H1 (cell line): Measurements from ENCODE around the gene MAP4K1. TPM values are rescaled to one million over a fixed set of nuclear protein-coding genes. Genes with fewer than 3 reads are reported as not detected.

Experiments used
- CTCF ChIA-PET: fragments of 300-600 bp; sonication (Branson Sonifier 250); formaldehyde crosslinking; loops from one replicate; lab custom pipeline; 2021; ENCODE audit not compliant: partially characterized antibody; lab: Charles Lee
- POLR2A ChIA-PET: fragments of 300-600 bp; sonication (Branson Sonifier 250); formaldehyde crosslinking; loops from one replicate; lab custom pipeline; 2021; ENCODE audit warnings: inconsistent platforms; ENCODE audit not compliant: partially characterized antibody; lab: Charles Lee
- DNase-seq, 2 experiments: peaks; one replicate each; pipeline versions ENCODE4 v3.0.0 to v3.0.0-alpha.2; 2010 to 2022; ENCODE audit warnings: low spot score in 2 of 2, low read depth in 1 of 2, mixed read lengths in 1 of 2
- FAIRE-seq: peaks from 2 replicates; lab custom pipeline; 2011; peaks lifted over from hg19 to GRCh38; lab: Jason Lieb, UNC
- H2AFZ ChIP-seq: 2 replicates; pipeline ENCODE4 v1.8.1; 2012; ENCODE audit warnings: low read length, inconsistent platforms
- H2AK5ac ChIP-seq: 2 replicates; pipeline ENCODE4 v1.6.1; 2013; ENCODE audit warnings: low read depth, low read length
- H2BK120ac ChIP-seq: replicated peaks from 2 replicates; pipeline ENCODE3; 2013; ENCODE audit warnings: low read depth, low read length, inconsistent platforms
- H2BK12ac ChIP-seq: 2 replicates; pipeline ENCODE4 v1.6.1; 2013; ENCODE audit warnings: low read depth, low read length
- H2BK15ac ChIP-seq: 2 replicates; pipeline ENCODE4 v1.6.1; 2013; ENCODE audit warnings: low read length
- H2BK20ac ChIP-seq: 2 replicates; pipeline ENCODE4 v1.6.1; 2013; ENCODE audit warnings: low read length
- H2BK5ac ChIP-seq: 2 replicates; pipeline ENCODE4 v1.6.1; 2013; ENCODE audit warnings: low read depth, low read length
- H3K14ac ChIP-seq: 2 replicates; pipeline ENCODE4 v1.6.1; 2013; ENCODE audit warnings: inconsistent platforms; ENCODE audit not compliant: insufficient read length
- H3K18ac ChIP-seq: 2 replicates; pipeline ENCODE4 v1.6.1; 2013; ENCODE audit warnings: low read length; ENCODE audit errors: extremely low read depth
- H3K23ac ChIP-seq: 2 replicates; pipeline ENCODE4 v1.6.1; 2013; ENCODE audit warnings: inconsistent platforms; ENCODE audit not compliant: insufficient read length
- H3K23me2 ChIP-seq: 2 replicates; pipeline ENCODE4 v1.6.1; 2013; ENCODE audit warnings: low read depth, low read length
- H3K27ac ChIP-seq: 2 replicates; pipeline ENCODE4 v1.6.1; 2011; ENCODE audit warnings: low read depth, low read length, inconsistent platforms
- H3K27me3 ChIP-seq, 4 experiments: replicated peaks in 1 of 4; 1 replicate in 1 of 4; 2 replicates in 3 of 4; pipeline versions ENCODE4 v1.6.1 to v1.8.1; 2011 to 2013; ENCODE audit warnings: low read length in 3 of 4, mild to moderate bottlenecking in 3 of 4, inconsistent platforms in 2 of 4, mixed read lengths in 2 of 4, moderate library complexity in 1 of 4; ENCODE audit not compliant: control insufficient read depth in 3 of 4, insufficient read depth in 3 of 4; ENCODE audit errors: extremely low read depth in 1 of 4
- H3K36me3 ChIP-seq, 4 experiments: 2 replicates each; pipeline versions ENCODE4 v1.6.1 to v1.8.1; 2011 to 2013; ENCODE audit warnings: mild to moderate bottlenecking in 4 of 4, low read length in 3 of 4, moderate library complexity in 2 of 4, control low read depth in 1 of 4, inconsistent platforms in 1 of 4; ENCODE audit not compliant: insufficient read depth in 4 of 4, control insufficient read depth in 2 of 4
- H3K4ac ChIP-seq: replicated peaks from 2 replicates; pipeline ENCODE3; 2013; ENCODE audit warnings: low read length, low read depth, mixed read lengths, inconsistent platforms; ENCODE audit not compliant: insufficient read length
- H3K4me1 ChIP-seq, 4 experiments: replicated peaks in 1 of 4; 1 replicate in 1 of 4; 2 replicates in 3 of 4; pipeline versions ENCODE4 v1.6.1 to v1.8.1; 2011 to 2013; ENCODE audit warnings: low read length in 3 of 4, inconsistent platforms in 2 of 4, mixed read lengths in 1 of 4; ENCODE audit not compliant: insufficient read depth in 4 of 4, control insufficient read depth in 3 of 4
- H3K4me2 ChIP-seq, 2 experiments: 2 replicates each; pipeline versions ENCODE4 v1.6.1 to v1.8.1; 2011 to 2013; ENCODE audit warnings: low read depth in 2 of 2, low read length in 2 of 2, control low read depth in 1 of 2, inconsistent platforms in 1 of 2, mild to moderate bottlenecking in 1 of 2; ENCODE audit not compliant: insufficient read depth in 1 of 2
- H3K4me3 ChIP-seq, 4 experiments: fragments of 200-600, 300-600 bp in 1 of 4; sonication (generic), shearing (Covaris generic), sonication (Bioruptor Twin) in 1 of 4; 2 replicates each; pipeline versions ENCODE4 v1.5.1 to v1.8.1; 2011 to 2016; ENCODE audit warnings: low read length in 4 of 4, low read depth in 3 of 4, control low read depth in 2 of 4, inconsistent platforms in 2 of 4, mild to moderate bottlenecking in 2 of 4, mixed read lengths in 1 of 4, moderate library complexity in 1 of 4; ENCODE audit not compliant: insufficient read depth in 2 of 4; ENCODE audit errors: extremely low read depth in 1 of 4
- H3K56ac ChIP-seq: replicated peaks from 2 replicates; pipeline ENCODE3; 2013; ENCODE audit warnings: low read depth, mild to moderate bottlenecking, mixed read lengths, low read length, inconsistent platforms; ENCODE audit not compliant: insufficient read length
- H3K79me1 ChIP-seq: 2 replicates; pipeline ENCODE4 v1.6.1; 2013; ENCODE audit warnings: low read depth, low read length, control low read depth
- H3K79me2 ChIP-seq, 2 experiments: 2 replicates each; pipeline versions ENCODE4 v1.6.1 to v1.8.1; 2012 to 2013; ENCODE audit warnings: low read length in 2 of 2, mild to moderate bottlenecking in 2 of 2, inconsistent platforms in 1 of 2; ENCODE audit not compliant: insufficient read depth in 2 of 2, control insufficient read depth in 1 of 2
- H3K9ac ChIP-seq, 4 experiments: replicated peaks in 1 of 4; 1 replicate in 1 of 4; 2 replicates in 3 of 4; pipeline versions ENCODE4 v1.6.1 to v1.8.1; 2011 to 2013; ENCODE audit warnings: low read depth in 3 of 4, low read length in 3 of 4, control low read depth in 2 of 4, mild to moderate bottlenecking in 2 of 4, moderate library complexity in 2 of 4, inconsistent platforms in 1 of 4; ENCODE audit errors: extremely low read depth in 1 of 4
- H3K9me3 ChIP-seq, 2 experiments: 2 replicates each; pipeline versions ENCODE4 v1.6.1 to v1.8.1; 2012 to 2013; ENCODE audit warnings: mild to moderate bottlenecking in 2 of 2, moderate library complexity in 2 of 2, control low read depth in 1 of 2, inconsistent platforms in 1 of 2, low read depth in 1 of 2, low read length in 1 of 2, mixed read lengths in 1 of 2; ENCODE audit not compliant: insufficient read depth in 2 of 2
- H4K20me1 ChIP-seq, 2 experiments: replicated peaks in 1 of 2; 2 replicates each; pipeline versions ENCODE3 to v1.8.1; 2011 to 2013; ENCODE audit warnings: inconsistent platforms in 2 of 2, low read length in 2 of 2, mild to moderate bottlenecking in 1 of 2; ENCODE audit not compliant: insufficient read depth in 2 of 2, control insufficient read depth in 1 of 2
- H4K5ac ChIP-seq: 2 replicates; pipeline ENCODE4 v1.6.1; 2013; ENCODE audit warnings: low read length, low read depth, mixed read lengths, inconsistent platforms; ENCODE audit not compliant: insufficient read length
- H4K8ac ChIP-seq: 2 replicates; pipeline ENCODE4 v1.8.0; 2013; ENCODE audit warnings: mild to moderate bottlenecking, moderate library complexity, low read length, inconsistent platforms; ENCODE audit not compliant: insufficient read depth; ENCODE audit errors: extremely low read depth
- H4K91ac ChIP-seq: replicated peaks from 2 replicates; pipeline ENCODE3; 2013; ENCODE audit warnings: low read length, mixed read lengths, inconsistent platforms; ENCODE audit not compliant: insufficient read length
- CHD2 ChIP-seq: IDR thresholded peaks from 2 replicates; pipeline ENCODE4 v1.6.1; 2012; ENCODE audit warnings: low read length, improper control_type of control experiment
- NRF1 ChIP-seq: IDR thresholded peaks from 2 replicates; pipeline ENCODE4 v1.6.1; 2011; ENCODE audit warnings: mild to moderate bottlenecking, low read depth, low read length, improper control_type of control experiment
- TAF1 ChIP-seq: IDR thresholded peaks from 2 replicates; pipeline ENCODE4 v1.6.1; 2011; ENCODE audit warnings: mild to moderate bottlenecking, low read depth, low read length
- TBP ChIP-seq: IDR thresholded peaks from 2 replicates; pipeline ENCODE4 v1.6.1; 2011; ENCODE audit warnings: low read depth, low read length, improper control_type of control experiment
- TEAD4 ChIP-seq: IDR thresholded peaks from 2 replicates; pipeline ENCODE4 v1.6.1; 2012; ENCODE audit warnings: low read depth, low read length, inconsistent platforms, mixed read lengths
- WGBS, 2 experiments: shearing (Covaris generic) in 1 of 2; methylation state at CpG; one replicate each; pipeline versions ENCODE4 v1.1.6 to v1.1.7; 2013 to 2015; ENCODE audit warnings: low lambda C conversion rate in 2 of 2, mixed read lengths in 2 of 2, inconsistent platforms in 1 of 2, low coverage in 1 of 2, missing lambda C conversion rate in 1 of 2; ENCODE audit not compliant: insufficient replicate concordance in 2 of 2, insufficient coverage in 1 of 2, insufficient read length in 1 of 2; ENCODE audit errors: extremely low coverage in 1 of 2, missing lambda C conversion rate in 1 of 2; 5-methylcytosine and 5-hydroxymethylcytosine counted together
- polyA plus RNA-seq, 7 experiments: library from polyadenylated mRNA; depleted of rRNA in 3 of 7; stranded (reverse) in 5 of 7; unstranded in 2 of 7; fragments of >200 nt in 5 of 7; fragments of 200-250 nt in 2 of 7; gene quantifications; 1 replicate in 5 of 7; 2 replicates in 1 of 7; 4 replicates in 1 of 7; pipeline versions ENCODE4 v1.2.1 to v1.2.3, GENCODE V29; 2011 to 2013; ENCODE audit warnings: missing spikeins in 2 of 7, mixed read lengths in 2 of 7
- total RNA-seq: library from RNA; stranded (reverse); fragmentation: NEBNext Ultra II Directional; extraction: Animal tissue kit (Norgen Biotek cat#: 25700); gene quantifications from 2 replicates; pipeline ENCODE4 v1.2.1, GENCODE V29; 2021

Gene MAP4K1
- total and polyA plus RNA-seq, 2 of the 8 experiments (the other 6 are each of a cell fraction or from before 2014, with no cell fraction given): 9.0 to 10.4 TPM

- H3K4me1 ChIP-seq: no peaks in the 10 kb centered on the region
- H3K14ac ChIP-seq: no peak overlapping the region
- H3K27ac ChIP-seq: no peak overlapping the region
- no peak overlapping the region for H3K23ac ChIP-seq
- no peak overlapping the region for H4K8ac ChIP-seq
- 94% methylated on average over 6 of the region's 6 CpGs; no CpG with 5 or more reads in 1 of the 2 experiments for whole genome bisulfite sequencing, 2 experiments
- no peak overlapping the region for H3K18ac ChIP-seq
- CTCF ChIA-PET: interaction anchor here (0.6 to 1.2 kb wide), 9 partner anchors 9 to 309 kb away, joined by 3 to 4 read pairs (median 4); no protein-coding TSS in a partner anchor
- no peak for FAIRE-seq
- H3K23me2 ChIP-seq: peaks cover 3% of the 10 kb centered on the region; the same call in 1 of the 2 replicates
- no peak overlapping the region for H2AFZ ChIP-seq
- no peaks in the 10 kb centered on the region for H3K9me3 ChIP-seq
- H3K56ac ChIP-seq: no peak overlapping the region
- H3K9ac ChIP-seq: no peak overlapping the region
- H4K5ac ChIP-seq: no peak overlapping the region
- H3K4me2 ChIP-seq: no peak overlapping the region
- H3K79me2 ChIP-seq: no peaks in the 10 kb centered on the region
- no peak overlapping the region for H4K91ac ChIP-seq
- no peak overlapping the region for H3K4me3 ChIP-seq
- H2AK5ac ChIP-seq: no peak overlapping the region
- H2BK5ac ChIP-seq: no peak overlapping the region
- H2BK20ac ChIP-seq: no peak overlapping the region
- peaks cover 0 to 2% of the 10 kb centered on the region in 2 experiments for H4K20me1 ChIP-seq
- H2BK15ac ChIP-seq: no peak overlapping the region
- H3K79me1 ChIP-seq: no peaks in the 10 kb centered on the region
- DNase-seq: no peak
- no peak overlapping the region for H2BK120ac ChIP-seq
- H2BK12ac ChIP-seq: no peak overlapping the region
- H3K27me3 ChIP-seq: no peaks in the 10 kb centered on the region; a peak in 1 of 7 replicates
- H3K4ac ChIP-seq: no peak overlapping the region
- TF ChIP-seq CHD2 (no peak), TAF1 (no peak), TEAD4 (no peak), NRF1 (no peak), TBP (0 out of 2 replicates have a peak, but pooled peaks have one; percentile 39)
- POLR2A ChIA-PET: interaction anchor here (0.5 to 1.3 kb wide), 5 partner anchors 14 to 359 kb away, joined by 3 to 5 read pairs (median 3); no protein-coding TSS in a partner anchor
- peaks cover 0 to 6% (median 0%) of the 10 kb centered on the region in 4 experiments; a peak in 2 of 8 replicates for H3K36me3 ChIP-seq
These were observed 48.3 kb downstream of the MAP4K1 start for GRCh38 chr19:38569368-38569983.
